Measurements from ENCODE around the gene PUS3.

The PUS3 gene

DNA sequence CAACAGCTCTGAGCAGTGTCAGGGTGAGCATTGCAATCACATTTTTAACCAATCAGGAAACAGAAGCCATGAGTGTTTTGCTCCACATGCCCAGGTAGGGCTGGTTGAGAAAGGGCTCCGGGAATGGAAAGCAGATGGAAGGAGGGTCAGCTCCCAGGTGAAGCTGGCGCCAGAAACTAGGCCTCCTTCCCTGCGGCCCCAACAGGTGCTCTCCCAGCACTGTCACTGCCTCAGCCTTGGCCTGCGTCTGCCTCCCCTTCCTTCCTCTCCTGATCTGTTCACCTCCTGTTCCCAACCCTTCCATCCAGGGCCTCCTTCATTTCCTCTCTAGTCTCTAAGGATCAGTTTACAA, 38.2 kb upstream of the PUS3 start:
- DNase-seq (ENCODE audit: low read depth) = no peak

DNA sequence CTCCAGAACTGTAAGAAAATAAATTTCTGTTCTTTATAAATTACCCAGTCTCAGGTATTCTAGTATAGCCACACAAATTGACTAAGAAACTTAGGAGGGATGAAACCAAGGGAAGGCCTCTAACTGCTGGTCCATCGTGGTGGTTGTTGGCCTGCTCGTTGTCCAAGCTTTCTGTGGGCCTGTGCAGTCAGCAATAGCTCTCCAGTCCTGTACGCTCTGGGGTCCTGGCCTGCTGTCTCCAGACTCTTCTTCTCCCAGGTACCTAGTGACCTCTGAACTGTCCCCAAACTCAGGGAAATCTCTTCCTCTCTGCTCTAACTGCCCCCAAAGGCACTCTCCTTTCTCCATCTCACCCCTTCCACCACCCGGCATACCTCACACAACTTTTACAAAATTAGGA, 37.1 kb upstream of the PUS3 start:
- DNase-seq (ENCODE audit: low read depth) = no peak

DNA sequence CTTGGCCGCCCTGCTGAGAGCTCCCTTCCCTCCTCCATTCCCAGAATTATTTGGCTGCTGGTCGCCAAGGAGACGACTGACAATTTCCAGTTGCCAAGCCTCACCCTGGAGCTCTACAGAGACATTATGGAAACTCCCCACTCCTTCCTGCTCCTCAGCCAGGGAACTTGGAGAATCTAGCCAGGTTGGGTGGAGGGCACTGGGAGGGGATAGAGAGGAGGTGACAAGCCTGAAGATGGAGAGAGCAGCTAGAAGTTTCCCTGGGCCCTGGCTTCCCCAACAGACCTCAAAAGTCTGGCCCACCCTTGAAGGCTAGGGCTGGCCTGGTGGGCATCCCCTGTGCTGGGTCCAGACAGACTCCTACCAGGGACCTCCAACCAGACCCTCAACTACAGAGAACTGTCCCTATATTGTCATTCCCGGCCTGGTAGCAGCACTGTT, 36.1 kb upstream of the PUS3 start:
- DNase-seq (ENCODE audit: low read depth) = no peak

DNA sequence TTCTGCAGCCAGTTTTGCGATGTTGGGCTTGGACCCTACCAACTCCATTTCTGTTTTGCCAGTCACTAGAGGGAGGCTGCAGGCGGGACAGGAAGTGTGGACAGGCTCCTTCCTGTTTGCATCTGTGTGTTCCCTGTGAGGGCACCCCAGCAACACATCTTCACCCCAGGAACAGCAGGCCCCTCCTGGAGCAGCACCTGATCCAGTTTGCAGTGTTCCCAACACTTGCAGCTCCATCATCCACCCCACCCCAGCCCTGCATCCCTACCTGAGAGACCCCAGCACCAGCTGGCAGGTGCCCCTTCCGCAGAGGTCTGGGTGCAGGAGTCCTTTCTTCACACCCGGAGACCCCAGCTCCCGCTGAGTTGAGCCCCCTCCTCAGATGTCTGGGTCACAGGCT, 35.4 kb upstream of the PUS3 start:
- DNase-seq (ENCODE audit: low read depth) = no peak

DNA sequence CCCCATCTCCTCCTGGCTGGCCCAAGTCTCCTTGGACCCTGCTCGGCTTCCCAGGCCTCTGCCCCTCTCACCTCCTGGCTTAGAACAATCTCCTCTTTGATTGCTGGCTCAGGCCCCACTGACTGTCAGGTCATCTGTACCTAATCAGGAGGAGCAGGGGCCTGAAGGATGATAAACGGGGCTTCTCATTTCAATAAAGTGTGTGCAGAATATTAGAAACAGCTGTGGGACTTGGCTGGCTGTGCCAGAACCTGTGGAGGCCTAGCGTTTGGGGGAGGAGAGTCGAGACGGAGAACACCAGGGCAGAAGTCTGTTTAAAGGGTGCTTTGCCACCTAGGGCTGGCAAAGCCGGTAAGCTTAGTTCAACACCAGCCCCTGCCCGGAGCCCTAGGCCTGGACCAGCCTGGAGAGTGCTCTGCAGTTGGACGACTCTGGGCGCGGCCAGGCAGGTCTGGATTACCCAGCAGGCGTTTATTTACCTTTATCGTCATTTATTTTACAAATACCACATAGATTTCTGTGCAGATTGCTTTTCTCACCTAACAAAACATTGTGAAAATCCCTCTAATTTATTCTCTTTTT, 32.7 kb upstream of the PUS3 start:
- no peak for DNase-seq (ENCODE audit: low read depth)

DNA sequence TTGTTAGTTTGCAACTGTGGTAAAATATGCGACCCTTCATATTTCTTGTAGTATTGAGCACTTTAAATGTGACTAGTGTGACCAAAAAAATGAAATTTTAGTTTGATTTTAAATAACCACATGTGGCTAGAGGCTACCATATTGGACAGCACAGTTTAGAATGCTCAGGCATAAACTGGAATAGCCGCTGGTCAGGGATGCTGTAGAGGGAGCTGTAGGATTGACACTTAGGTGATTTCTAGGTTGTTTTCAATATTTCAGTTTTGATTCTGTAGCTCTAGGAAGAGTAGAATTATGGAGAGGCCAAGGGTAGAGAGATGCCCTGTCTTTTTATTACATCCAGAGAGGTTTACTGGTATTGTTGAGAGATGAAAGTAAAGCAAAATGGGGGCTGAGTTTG, 32.0 kb upstream of the PUS3 start:
- DNase-seq (ENCODE audit: low read depth) = no peak

DNA sequence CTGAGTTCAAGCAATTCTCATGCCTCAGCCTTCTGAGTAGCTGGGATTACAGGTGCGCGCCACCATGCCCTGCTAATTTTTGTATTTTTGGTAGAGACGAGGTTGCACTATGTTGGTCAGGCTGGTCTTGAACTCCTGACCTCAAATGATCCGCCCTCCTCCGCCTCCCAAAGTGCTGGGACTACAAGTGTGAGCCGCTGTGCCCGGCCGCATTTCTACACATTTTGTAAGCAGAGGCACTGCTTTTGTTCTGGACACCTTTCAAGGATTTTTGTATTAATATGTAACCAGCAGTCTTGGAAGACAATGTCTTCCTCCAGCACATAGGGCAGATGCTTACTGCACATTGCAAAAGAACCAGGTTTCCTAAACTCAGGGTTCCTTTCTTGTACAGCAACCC, 31.5 kb upstream of the PUS3 start:
- no peak for DNase-seq (ENCODE audit: low read depth)

DNA sequence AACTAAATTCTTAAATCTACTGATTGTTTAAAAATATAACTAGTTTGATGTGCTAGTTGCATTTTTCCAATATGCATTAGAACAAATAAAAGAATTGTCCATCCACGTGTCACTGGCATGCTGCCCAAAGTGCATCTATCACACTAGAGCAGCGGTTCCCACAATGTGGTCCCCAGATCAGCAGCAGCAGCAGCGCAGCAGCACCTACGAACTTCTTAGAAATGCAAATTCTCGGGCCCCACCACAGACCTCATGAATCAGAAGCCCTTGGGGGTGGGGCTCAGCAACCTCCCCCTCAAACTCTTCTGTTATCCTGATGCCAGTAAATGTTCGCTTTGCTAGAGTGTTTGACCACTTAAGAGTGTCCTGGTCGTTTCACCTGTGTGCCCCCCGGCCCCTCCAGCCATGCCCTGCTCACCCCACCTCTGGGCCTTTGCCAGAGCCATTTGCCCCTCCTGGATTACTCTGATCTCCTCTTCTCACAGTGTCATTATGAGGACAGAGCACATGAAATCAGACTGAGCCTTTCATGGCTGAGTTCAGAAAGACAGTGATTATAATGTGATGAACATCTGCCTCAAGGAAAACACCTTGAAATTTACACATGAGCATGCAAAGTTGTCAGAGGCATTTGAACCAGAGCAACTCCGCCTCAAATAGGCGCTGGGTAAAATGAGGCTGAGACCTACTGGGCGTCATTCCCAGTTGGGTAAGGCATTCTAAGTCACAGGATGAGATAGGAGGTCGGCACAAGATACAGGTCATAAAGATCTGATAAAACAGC, 30.2 kb upstream of the PUS3 start:
- no peak for DNase-seq (ENCODE audit: low read depth)

DNA sequence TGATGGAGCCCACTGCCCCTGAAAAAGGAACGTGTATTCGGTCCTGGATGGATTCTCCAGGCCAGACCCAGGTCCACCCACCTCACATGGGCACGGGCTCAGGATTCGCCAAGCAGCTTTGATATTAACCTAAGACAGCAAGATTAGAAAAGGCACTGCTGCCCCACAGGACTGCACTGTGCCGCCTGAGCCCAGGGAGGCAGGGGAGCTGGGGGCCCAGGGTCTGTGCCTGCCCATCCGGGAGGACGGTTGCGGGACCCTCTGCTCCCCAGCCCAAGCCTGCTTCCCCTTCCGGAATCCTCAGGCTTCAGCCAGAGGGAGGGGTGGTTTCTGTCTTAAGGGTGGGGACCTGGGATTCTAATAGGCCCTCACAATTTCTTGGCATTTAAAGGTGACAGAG, 29.3 kb upstream of the PUS3 start:
- no peak for DNase-seq (ENCODE audit: low read depth)

DNA sequence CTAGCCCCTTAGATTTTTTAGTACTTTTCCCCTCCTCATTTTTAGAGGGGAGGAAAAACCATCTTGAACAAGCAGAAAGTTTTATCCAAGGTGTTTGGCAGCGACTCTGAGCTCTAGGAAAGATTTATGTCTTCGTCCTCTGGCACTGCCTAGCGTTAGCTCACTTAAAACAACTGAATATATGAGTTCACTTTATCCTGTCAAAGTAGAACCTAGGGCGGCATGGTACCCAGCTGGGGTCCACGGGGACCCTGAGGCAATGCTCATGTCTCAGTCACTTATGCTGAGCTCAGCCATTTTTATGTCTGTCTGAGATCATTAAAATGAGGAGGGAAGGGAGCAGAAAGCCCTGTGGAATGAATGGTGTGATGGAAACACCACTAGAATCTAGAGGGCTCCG, 28.7 kb upstream of the PUS3 start:
- no peak for DNase-seq (ENCODE audit: low read depth)

DNA sequence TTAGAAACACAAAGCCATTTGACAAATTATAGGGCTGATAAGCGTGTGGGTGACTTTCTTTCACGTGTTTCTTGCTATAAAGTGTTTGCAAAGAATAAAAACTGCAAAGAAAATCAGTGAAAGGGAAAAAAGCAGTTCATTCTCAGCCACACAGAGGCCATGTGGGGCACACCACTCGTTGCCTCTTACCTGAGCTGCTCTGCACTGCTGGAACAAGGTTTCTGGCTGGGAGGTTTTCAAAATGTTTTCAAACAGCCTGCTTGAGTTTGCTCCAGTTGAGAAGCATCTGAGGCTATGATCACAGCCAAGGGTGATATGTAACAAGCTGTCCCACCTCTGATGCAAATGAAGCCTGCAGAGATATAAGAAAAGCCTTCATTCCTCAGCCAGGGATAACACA, 28.1 kb upstream of the PUS3 start:
- no peak for DNase-seq (ENCODE audit: low read depth)

DNA sequence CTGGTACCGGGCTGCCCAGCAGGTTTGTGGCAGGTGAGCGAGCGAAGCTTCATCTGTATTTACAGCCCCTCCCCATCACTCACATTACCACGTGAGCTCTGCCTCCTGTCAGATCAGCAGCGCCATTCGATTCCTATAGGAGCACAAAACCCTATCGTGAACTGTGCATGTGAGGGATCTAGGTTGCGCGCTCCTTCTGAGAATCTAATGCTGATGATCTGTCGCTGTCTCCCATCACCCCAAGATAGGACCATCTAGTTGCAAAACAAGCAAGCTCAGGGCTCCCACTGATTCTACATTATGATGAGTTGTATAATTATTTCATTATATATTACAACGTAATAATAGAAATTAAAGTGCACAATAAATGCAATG, 27.1 kb upstream of the PUS3 start:
- no peak for DNase-seq (ENCODE audit: low read depth)

DNA sequence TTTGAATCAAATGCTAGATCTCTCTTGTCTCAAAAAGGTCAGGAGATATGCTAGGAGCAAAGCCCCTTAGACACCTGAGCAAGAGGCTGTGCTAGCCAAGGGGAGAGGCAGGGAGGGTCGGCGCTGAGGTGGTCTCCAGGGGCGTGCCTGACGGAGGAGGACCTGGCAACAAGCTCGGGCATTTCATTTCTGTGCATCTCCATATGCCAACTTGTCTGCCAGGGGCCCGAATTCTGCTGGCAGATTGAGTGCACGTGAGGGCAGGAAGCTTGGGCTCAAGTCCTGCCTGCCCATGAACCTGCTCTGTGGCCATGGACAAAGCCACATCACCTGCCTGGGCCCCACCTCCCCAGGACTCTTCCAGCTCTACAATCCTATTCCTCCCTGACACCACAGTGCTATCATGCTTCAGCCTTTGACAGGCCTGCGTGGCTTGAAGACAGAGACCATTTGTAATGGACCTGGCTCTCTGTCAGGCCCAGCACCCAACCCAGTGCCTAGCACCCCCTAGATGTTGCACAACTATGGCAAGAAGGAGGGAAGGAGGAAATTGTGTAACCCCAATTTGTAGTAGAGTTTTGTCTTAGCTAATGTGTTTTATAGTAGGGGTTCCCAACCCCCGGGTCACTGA, 26.6 kb upstream of the PUS3 start:
- DNase-seq (ENCODE audit: low read depth) = peak; percentile 2

DNA sequence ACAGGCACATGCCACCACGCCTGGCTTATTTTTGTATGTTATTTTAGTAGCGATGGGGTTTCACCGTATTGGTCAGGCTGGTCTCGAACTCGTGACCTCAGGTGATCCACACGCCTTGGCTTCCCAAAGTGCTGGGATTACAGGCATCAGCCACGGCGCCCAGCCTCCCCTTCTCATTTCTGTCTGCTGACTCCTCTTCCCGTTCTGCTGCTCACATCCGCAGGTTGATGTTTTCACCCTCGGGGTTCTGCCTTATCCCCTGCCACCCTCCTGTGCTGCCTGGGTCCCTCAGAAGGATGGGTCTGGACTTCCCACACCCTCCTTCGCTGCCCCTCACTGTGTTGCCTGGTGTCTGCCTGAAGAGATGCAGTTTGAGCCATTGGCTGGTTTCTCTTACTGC, 23.7 kb upstream of the PUS3 start:
- no peak for DNase-seq (ENCODE audit: low read depth)

DNA sequence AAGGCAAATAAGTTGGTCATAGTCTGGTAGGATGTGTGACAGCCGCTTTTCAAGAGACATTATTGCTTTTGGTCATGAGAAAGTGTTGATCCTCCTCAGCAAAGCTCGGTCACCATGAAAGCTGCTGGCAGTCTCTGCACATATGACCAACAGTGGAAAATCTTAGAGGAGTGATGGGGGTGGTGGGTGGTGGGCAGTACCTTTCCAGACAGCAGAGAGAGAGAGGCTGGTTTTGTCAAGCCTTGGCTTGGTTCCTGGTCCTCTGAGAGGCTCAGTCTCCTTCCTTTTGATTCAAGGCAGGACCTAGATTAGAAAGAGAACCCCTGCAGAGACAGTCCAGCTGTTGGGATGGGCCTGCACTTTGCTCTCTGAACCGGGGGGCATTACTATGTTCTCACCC, 22.8 kb upstream of the PUS3 start:
- no peak for DNase-seq (ENCODE audit: low read depth)

DNA sequence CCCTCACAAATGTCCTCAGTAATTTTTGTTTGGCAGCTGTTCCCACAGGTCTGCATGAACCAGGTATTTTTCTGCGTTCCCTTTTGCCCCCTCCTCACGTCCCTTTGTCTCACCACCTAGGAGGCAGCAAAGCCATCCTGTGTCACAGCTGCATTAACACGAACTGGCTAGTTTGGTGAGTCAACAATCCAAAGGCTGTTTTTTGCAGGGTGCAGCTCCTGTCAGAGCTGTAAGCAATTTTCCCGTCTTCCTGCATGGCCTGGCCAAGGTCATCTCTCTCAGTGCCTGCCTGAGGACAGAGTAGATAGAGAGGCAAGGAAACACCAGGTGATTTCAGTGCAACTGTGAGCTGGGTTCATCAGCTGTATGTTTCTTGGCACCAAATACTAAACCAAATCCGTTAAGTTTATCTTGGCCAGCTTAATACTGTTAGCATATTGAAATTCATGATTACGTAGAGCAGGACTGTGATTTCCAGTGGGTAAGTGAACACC, 22.3 kb upstream of the PUS3 start:
- DNase-seq (ENCODE audit: low read depth) = no peak

DNA sequence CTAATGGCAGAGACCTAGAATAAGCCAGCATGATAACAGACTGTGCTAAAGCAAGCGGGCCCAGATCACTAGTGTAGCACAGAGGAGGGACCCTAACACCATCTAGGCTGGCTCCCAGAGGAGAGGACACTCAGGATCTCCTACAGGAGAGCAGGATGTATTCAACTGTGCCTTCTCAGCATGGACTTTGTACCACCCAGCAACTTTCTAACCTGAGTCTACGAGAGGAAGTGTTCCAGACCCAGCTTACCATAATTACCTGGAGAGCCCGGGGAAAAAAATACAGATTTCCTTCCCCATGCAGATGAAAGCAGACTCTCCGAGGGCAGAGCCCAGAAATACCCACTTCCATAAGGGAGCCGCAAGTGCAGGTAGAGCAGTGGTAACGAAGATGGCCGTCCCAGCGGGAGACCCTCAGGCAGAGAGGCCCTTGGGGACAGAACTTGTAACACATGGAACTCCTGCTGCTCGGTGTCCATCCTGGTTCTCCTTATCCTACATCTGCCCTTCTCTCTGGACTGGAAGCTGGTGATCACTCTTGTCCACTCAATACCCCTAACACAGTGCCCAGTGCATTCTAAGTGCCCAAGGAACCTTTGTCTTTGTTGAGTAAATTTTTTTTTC, 21.5 kb upstream of the PUS3 start:
- no peak for DNase-seq (ENCODE audit: low read depth)

DNA sequence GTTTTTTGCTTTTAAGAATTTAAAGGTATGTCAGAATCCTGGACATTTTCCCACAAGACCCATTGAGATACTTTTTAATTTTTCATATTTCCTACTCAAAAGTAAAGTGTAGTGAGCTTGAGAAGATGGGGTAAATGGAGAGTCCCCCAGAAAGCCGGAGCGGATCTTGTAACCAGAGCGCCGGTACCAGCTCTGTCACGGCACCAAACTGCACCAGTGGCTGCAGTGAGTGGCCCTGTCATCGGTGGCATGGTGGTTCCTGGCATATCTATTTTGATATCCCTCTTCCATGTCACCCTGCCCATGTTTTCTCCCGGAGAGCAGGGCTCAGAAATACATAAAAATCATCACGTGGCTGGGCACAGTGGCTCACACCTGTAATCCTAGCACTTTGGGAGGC, 20.6 kb upstream of the PUS3 start:
- no peak for DNase-seq (ENCODE audit: low read depth)

DNA sequence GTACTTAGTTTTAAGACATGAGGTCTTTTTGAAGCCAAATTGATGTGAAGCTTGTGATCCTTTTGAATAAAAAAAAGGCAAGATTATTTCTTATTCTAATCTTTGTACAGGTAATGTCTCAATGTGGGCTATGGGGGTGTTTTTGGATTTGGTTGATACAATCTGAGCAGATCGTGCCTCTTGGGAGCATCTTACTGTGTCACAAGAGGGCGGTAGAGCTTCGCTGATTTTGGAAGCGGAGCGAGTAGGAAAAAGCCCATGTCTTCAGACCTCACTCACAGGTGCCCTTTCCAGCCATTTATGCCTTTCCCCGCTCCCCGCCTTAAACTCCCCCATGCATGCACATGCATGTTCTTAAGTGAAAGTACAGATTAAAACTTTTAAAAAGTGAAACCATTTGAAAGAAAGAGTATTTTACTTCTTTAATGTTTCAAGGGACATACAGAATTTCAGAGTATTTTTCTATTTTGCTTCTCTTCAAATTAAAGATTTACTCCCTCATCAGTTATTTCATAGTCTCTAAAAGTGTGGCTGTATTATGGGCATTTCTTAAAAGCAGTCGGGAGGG, 20.1 kb upstream of the PUS3 start:
- peak; percentile 56 for DNase-seq (ENCODE audit: low read depth)

DNA sequence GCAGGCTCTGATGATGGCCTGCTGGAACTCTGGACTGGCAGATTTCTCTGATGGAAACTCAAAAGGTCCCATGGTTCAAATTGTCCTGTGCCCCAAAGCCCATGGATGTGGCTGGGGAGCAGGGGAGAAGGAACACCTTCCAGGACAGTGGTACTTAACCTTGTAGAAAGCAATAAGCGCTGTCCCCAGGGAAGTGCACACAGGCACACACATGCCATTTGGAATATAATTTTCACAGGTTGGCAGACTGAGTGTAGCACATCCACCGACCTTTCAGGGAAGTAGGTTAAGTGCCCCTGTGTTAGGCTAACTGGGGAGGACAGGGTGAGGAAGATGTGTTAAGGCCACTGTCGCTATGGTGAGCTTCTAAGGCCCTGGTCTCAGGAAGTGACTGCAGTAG, 19.1 kb upstream of the PUS3 start:
- no peak for DNase-seq (ENCODE audit: low read depth)

DNA sequence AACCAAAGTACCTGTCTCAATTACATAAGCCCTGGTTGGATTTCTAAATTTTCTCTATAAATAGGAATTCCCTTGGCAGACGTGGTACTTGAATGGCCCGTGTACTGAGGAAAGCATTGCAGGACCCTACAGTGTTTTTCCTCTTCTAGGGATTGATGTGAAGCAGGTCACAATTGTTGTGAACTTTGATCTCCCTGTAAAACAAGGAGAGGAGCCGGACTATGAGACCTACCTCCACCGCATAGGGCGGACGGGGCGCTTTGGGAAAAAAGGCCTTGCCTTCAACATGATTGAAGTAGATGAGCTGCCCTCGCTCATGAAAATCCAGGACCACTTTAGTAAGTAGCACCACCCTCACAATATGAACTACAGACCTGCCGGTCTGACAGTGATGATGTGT, 18.0 kb upstream of the PUS3 start:
- no peak for DNase-seq (ENCODE audit: low read depth)

DNA sequence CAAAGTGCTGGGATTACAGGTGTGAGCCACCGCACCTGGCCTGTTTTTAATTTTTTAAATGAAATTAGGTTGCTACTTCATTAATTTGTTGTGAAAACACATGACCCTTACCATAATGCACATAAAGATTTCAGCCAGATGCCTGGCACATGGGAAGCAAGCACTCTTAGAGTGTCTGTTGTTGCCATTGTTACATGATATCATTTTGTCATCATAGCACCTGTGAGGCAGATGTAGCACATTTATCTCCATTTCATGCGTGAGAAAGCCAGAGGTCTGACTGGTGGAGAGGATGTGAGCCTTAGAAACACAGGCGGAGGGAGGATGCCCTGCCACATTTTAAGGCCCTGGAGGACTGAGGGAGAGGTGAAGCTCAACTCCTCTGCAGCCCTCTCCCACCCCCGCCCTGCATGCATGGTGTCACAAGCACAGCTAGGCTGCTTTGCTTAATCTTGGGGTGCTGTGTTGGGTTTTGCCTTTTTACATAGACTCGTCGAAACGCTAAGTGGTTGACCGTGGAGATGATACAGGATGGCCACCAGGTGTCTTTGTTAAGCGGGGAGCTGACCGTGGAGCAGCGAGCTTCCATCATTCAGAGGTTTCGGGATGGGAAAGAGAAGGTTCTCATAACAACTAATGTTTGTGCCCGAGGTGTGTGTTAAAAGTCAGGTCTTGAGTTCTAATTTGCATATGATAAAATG, 15.3 kb upstream of the PUS3 start:
- no peak for DNase-seq (ENCODE audit: low read depth)
